ENCODE data around the gene EHBP1L1.

GRCh38 chr11:65529475-65530156 is 46.2 kb upstream of the EHBP1L1 start:
- no peak for TF ChIP-seq MAX (IDR thresholded peaks at IDR 0.05)
- TF ChIP-seq JUN (IDR thresholded peaks at IDR 0.05) = no peak
- no peak for TF ChIP-seq CTCF (IDR thresholded peaks at IDR 0.05)
- no peak for TF ChIP-seq RAD21 (conservative IDR thresholded peaks at IDR 0.05 in 1 of 2, IDR thresholded peaks at IDR 0.05 in 1 of 2)
- TF ChIP-seq CHD2 (IDR thresholded peaks at IDR 0.05; ENCODE audit: low read length, partially characterized antibody) = no peak
- no peak for TF ChIP-seq RFX5 (IDR thresholded peaks at IDR 0.05)
- no peak for TF ChIP-seq HMGXB4 (CRISPR knock-in tag; IDR thresholded peaks at IDR 0.05; ENCODE audit: borderline replicate concordance)
- TF ChIP-seq ELK1 (IDR thresholded peaks at IDR 0.05; ENCODE audit: low read depth, low read length) = no peak
- no peak for TF ChIP-seq NR3C1 (IDR thresholded peaks at IDR 0.05)

All from A549 (cell line).